GM10847 (cell line): ENCODE data around the gene ABCG4.

ENCODE experiments used
- POLR2A ChIP-seq: IDR thresholded peaks from 2 replicates; pipeline ENCODE4 v1.6.1; 2011; ENCODE audit not compliant: insufficient read length; ENCODE audit errors: extremely low read depth

ABCG4 gene

GRCh38 chr11:119111361-119111925, 37.4 kb upstream of the ABCG4 start:
- no peak for TF ChIP-seq POLR2A

- TF ChIP-seq POLR2A = no peak
These were observed 36.4 kb upstream of the ABCG4 start for GRCh38 chr11:119112314-119113020.

- no peak for TF ChIP-seq POLR2A
These were observed 35.1 kb upstream of the ABCG4 start for GRCh38 chr11:119113716-119114115.

GRCh38 chr11:119114351-119114750, 34.5 kb upstream of the ABCG4 start:
- no peak for TF ChIP-seq POLR2A

GRCh38 chr11:119115484-119116234, 33.2 kb upstream of the ABCG4 start:
- TF ChIP-seq POLR2A = no peak

GRCh38 chr11:119116235-119116594, 32.6 kb upstream of the ABCG4 start:
- no peak for TF ChIP-seq POLR2A

GRCh38 chr11:119116601-119117000, 32.3 kb upstream of the ABCG4 start:
- no peak for TF ChIP-seq POLR2A

- TF ChIP-seq POLR2A = no peak
These were observed 31.7 kb upstream of the ABCG4 start for GRCh38 chr11:119117004-119117706.

- TF ChIP-seq POLR2A = no peak
These were observed 30.6 kb upstream of the ABCG4 start for GRCh38 chr11:119118227-119118626.

- TF ChIP-seq POLR2A = no peak
These were observed 29.9 kb upstream of the ABCG4 start for GRCh38 chr11:119118946-119119345.

GRCh38 chr11:119120639-119121007, 28.2 kb upstream of the ABCG4 start:
- no peak for TF ChIP-seq POLR2A

- TF ChIP-seq POLR2A = no peak
These were observed 27.6 kb upstream of the ABCG4 start, which contains the start of gene HINFP for GRCh38 chr11:119121008-119121810. TSS of gene HINFP (plus strand) at chr11:119121580. CDS start at chr11:119126945, 5,365 bp downstream.

- no peak for TF ChIP-seq POLR2A
These were observed 27.1 kb upstream of the ABCG4 start for GRCh38 chr11:119121811-119122124.

GRCh38 chr11:119125821-119126220, 23.0 kb upstream of the ABCG4 start:
- no peak for TF ChIP-seq POLR2A

- TF ChIP-seq POLR2A = no peak
These were observed 22.1 kb upstream of the ABCG4 start for GRCh38 chr11:119126675-119127268.

- no peak for TF ChIP-seq POLR2A
These were observed 18.2 kb upstream of the ABCG4 start for GRCh38 chr11:119130662-119131061.
